SK-N-SH treated with all-trans-retinoic acid at 6 μM for 48 hours (cell line): ENCODE results near the gene THSD4.

Experiments
- ATAC-seq: fragments of 200-7000 bp; cut with Tn5 transposase; 3 replicates; pipeline ENCODE4 v1.9.1; 2020; ENCODE audit warnings: mild to moderate bottlenecking, moderate library complexity
- ARNTL ChIP-seq: fragments of 450-650 bp; formaldehyde crosslinking; IDR thresholded peaks from 2 replicates; pipeline ENCODE4 v1.5.0; 2020; ENCODE audit warnings: low read depth, mild to moderate bottlenecking, moderate library complexity, borderline replicate concordance
- BACH2 ChIP-seq: fragments of 250-450 bp; sonication (Bioruptor Pico); IDR thresholded peaks from 2 replicates; pipeline ENCODE4 v1.9.0; 2021; ENCODE audit warnings: mild to moderate bottlenecking, borderline replicate concordance
- CSDC2 ChIP-seq: fragments of 250-450 bp; sonication (Bioruptor Pico); IDR thresholded peaks from 2 replicates; pipeline ENCODE4 v1.5.0; 2020; ENCODE audit warnings: mild to moderate bottlenecking, moderate library complexity
- GLIS3 ChIP-seq: fragments of 250-450 bp; sonication (Bioruptor Pico); IDR thresholded peaks from 2 replicates; pipeline ENCODE4 v1.5.0; 2020; ENCODE audit warnings: mild to moderate bottlenecking, moderate library complexity
- OSR1 ChIP-seq: fragments of 250-450 bp; sonication (Bioruptor Pico); IDR thresholded peaks from 2 replicates; pipeline ENCODE4 v1.8.0; 2022; ENCODE audit warnings: moderate library complexity, mild to moderate bottlenecking, inconsistent platforms
- PPARA ChIP-seq: fragments of 250-450 bp; sonication (Bioruptor Pico); IDR thresholded peaks from 2 replicates; pipeline ENCODE4 v1.5.0; 2020; ENCODE audit warnings: mild to moderate bottlenecking, borderline replicate concordance
- RARB ChIP-seq: fragments of 250-450 bp; sonication (Bioruptor Pico); IDR thresholded peaks from 2 replicates; pipeline ENCODE4 v1.8.0; 2021; ENCODE audit warnings: mild to moderate bottlenecking, moderate library complexity
- TCF4 ChIP-seq: fragments of 250-450 bp; sonication (Bioruptor Pico); IDR thresholded peaks from 2 replicates; pipeline ENCODE4 v1.8.0; 2021; ENCODE audit warnings: mild to moderate bottlenecking, moderate library complexity, borderline replicate concordance
- TOX ChIP-seq: fragments of 250-450 bp; sonication (Bioruptor Pico); IDR thresholded peaks from 2 replicates; pipeline ENCODE4 v1.8.0; 2021; ENCODE audit warnings: mild to moderate bottlenecking, moderate library complexity, borderline replicate concordance
- ZC3H10 ChIP-seq: fragments of 250-450 bp; sonication (Bioruptor Pico); IDR thresholded peaks from 2 replicates; pipeline ENCODE4 v1.5.1; 2021; ENCODE audit warnings: mild to moderate bottlenecking, moderate library complexity
- ZFP3 ChIP-seq: fragments of 250-450 bp; sonication (Bioruptor Pico); IDR thresholded peaks from 2 replicates; pipeline ENCODE4 v1.5.0; 2020; ENCODE audit warnings: mild to moderate bottlenecking, moderate library complexity
- ZFP30 ChIP-seq: fragments of 450-650 bp; formaldehyde crosslinking; IDR thresholded peaks from 2 replicates; pipeline ENCODE4 v1.5.0; 2022; ENCODE audit warnings: mild to moderate bottlenecking, moderate library complexity
- ZNF565 ChIP-seq: fragments of 450-650 bp; formaldehyde crosslinking; conservative IDR thresholded peaks from 2 replicates; pipeline ENCODE4 v1.5.0; 2020; ENCODE audit warnings: low read depth, mild to moderate bottlenecking, moderate library complexity
- ZNF70 ChIP-seq: fragments of 450-650 bp; formaldehyde crosslinking; IDR thresholded peaks from 2 replicates; pipeline ENCODE4 v1.5.0; 2020; ENCODE audit warnings: mild to moderate bottlenecking, moderate library complexity
- ZNF8 ChIP-seq: fragments of 450-650 bp; formaldehyde crosslinking; IDR thresholded peaks from 2 replicates; pipeline ENCODE4 v1.5.0; 2020; ENCODE audit warnings: mild to moderate bottlenecking, moderate library complexity
- TF ChIP-seq, protein P1 (sequence below): fragments of 250-450 bp; sonication (Bioruptor Pico); IDR thresholded peaks from 2 replicates; pipeline ENCODE4 v1.5.1; 2021; ENCODE audit warnings: mild to moderate bottlenecking, moderate library complexity
- TF ChIP-seq, protein P2 (sequence below): fragments of 250-450 bp; sonication (Bioruptor Pico); IDR thresholded peaks from 2 replicates; pipeline ENCODE4 v1.8.0; 2021; ENCODE audit warnings: low read depth, mild to moderate bottlenecking, moderate library complexity, borderline replicate concordance
- TF ChIP-seq, protein P3 (sequence below): fragments of 250-450 bp; sonication (Bioruptor Pico); IDR thresholded peaks from 2 replicates; pipeline ENCODE4 v1.5.0; 2020; ENCODE audit warnings: mild to moderate bottlenecking, moderate library complexity
- TF ChIP-seq, protein P4 (sequence below): fragments of 250-450 bp; sonication (Bioruptor Pico); IDR thresholded peaks from 2 replicates; pipeline ENCODE4 v1.5.1; 2020; ENCODE audit warnings: low read depth, mild to moderate bottlenecking, moderate library complexity

THSD4 gene

DNA sequence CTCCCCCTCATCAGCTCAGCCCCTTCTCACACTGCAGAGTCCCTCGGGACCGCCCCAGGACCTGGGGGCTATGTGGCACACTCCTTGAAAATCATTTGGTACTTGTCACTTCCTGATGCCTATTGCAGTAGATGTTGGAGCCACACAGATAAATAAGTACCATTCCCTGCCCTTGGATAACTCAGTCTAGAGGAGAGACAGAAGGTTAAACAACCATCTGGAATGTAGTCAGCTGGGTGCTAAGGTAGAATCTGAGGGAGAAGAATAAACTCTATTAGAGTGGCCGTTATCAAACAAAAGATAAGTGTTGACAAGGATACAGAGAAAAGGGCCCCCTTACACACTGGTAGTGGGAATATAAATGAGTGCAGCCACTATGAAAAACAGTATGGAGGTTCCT is 582.8 kb downstream of the THSD4 start:
- no peak for ATAC-seq
- TF ChIP-seq ZNF565 (CRISPR knock-in tag), result no peak
- TF ChIP-seq GLIS3 (CRISPR knock-in tag), result no peak
- no peak for TF ChIP-seq ARNTL (CRISPR knock-in tag)
- TF ChIP-seq TCF4 (CRISPR knock-in tag), result no peak
- no peak for TF ChIP-seq ZC3H10
- TF ChIP-seq BACH2 (CRISPR knock-in tag), result no peak
- TF ChIP-seq ZNF8, result no peak
- no peak for TF ChIP-seq ZFP30 (CRISPR knock-in tag)
- TF ChIP-seq, protein P1, sequence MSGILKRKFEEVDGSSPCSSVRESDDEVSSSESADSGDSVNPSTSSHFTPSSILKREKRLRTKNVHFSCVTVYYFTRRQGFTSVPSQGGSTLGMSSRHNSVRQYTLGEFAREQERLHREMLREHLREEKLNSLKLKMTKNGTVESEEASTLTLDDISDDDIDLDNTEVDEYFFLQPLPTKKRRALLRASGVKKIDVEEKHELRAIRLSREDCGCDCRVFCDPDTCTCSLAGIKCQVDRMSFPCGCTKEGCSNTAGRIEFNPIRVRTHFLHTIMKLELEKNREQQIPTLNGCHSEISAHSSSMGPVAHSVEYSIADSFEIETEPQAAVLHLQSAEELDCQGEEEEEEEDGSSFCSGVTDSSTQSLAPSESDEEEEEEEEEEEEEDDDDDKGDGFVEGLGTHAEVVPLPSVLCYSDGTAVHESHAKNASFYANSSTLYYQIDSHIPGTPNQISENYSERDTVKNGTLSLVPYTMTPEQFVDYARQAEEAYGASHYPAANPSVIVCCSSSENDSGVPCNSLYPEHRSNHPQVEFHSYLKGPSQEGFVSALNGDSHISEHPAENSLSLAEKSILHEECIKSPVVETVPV, result no peak
- TF ChIP-seq, protein P2, sequence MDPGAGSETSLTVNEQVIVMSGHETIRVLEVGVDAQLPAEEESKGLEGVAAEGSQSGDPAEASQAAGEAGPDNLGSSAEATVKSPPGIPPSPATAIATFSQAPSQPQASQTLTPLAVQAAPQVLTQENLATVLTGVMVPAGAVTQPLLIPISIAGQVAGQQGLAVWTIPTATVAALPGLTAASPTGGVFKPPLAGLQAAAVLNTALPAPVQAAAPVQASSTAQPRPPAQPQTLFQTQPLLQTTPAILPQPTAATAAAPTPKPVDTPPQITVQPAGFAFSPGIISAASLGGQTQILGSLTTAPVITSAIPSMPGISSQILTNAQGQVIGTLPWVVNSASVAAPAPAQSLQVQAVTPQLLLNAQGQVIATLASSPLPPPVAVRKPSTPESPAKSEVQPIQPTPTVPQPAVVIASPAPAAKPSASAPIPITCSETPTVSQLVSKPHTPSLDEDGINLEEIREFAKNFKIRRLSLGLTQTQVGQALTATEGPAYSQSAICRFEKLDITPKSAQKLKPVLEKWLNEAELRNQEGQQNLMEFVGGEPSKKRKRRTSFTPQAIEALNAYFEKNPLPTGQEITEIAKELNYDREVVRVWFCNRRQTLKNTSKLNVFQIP (CRISPR knock-in tag), result no peak
- TF ChIP-seq RARB, result no peak
- TF ChIP-seq, protein P3, sequence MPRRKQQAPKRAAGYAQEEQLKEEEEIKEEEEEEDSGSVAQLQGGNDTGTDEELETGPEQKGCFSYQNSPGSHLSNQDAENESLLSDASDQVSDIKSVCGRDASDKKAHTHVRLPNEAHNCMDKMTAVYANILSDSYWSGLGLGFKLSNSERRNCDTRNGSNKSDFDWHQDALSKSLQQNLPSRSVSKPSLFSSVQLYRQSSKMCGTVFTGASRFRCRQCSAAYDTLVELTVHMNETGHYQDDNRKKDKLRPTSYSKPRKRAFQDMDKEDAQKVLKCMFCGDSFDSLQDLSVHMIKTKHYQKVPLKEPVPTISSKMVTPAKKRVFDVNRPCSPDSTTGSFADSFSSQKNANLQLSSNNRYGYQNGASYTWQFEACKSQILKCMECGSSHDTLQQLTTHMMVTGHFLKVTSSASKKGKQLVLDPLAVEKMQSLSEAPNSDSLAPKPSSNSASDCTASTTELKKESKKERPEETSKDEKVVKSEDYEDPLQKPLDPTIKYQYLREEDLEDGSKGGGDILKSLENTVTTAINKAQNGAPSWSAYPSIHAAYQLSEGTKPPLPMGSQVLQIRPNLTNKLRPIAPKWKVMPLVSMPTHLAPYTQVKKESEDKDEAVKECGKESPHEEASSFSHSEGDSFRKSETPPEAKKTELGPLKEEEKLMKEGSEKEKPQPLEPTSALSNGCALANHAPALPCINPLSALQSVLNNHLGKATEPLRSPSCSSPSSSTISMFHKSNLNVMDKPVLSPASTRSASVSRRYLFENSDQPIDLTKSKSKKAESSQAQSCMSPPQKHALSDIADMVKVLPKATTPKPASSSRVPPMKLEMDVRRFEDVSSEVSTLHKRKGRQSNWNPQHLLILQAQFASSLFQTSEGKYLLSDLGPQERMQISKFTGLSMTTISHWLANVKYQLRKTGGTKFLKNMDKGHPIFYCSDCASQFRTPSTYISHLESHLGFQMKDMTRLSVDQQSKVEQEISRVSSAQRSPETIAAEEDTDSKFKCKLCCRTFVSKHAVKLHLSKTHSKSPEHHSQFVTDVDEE, result no peak
- TF ChIP-seq OSR1 (CRISPR knock-in tag), result no peak
- TF ChIP-seq, protein P4, sequence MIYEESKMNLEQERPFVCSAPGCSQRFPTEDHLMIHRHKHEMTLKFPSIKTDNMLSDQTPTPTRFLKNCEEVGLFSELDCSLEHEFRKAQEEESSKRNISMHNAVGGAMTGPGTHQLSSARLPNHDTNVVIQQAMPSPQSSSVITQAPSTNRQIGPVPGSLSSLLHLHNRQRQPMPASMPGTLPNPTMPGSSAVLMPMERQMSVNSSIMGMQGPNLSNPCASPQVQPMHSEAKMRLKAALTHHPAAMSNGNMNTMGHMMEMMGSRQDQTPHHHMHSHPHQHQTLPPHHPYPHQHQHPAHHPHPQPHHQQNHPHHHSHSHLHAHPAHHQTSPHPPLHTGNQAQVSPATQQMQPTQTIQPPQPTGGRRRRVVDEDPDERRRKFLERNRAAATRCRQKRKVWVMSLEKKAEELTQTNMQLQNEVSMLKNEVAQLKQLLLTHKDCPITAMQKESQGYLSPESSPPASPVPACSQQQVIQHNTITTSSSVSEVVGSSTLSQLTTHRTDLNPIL (CRISPR knock-in tag), result no peak

DNA sequence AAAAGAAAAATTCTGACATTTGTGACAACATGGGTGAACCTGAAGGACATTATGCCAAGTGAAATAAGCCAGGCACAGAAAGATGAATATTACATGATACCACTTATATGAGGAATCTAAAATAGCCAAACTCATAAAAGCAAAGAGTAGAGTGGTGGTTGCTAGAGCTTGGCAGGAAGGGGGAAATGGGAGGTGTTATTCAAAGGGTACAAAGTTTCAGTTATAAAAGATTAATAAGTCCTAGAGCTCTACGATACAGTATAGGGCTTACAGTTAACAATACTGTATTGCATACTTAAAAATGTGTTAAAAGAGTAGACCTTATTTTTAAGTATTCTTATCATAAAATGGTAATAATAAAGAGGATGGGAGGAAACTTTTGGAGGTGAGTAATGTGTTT is 583.5 kb downstream of the THSD4 start:
- no peak for ATAC-seq
- TF ChIP-seq ZNF70 (CRISPR knock-in tag), result no peak
- no peak for TF ChIP-seq CSDC2 (CRISPR knock-in tag)
- TF ChIP-seq ZFP3 (CRISPR knock-in tag), result no peak
- TF ChIP-seq OSR1 (CRISPR knock-in tag), result no peak
- no peak for TF ChIP-seq RARB
- TF ChIP-seq PPARA, result no peak
- no peak for TF ChIP-seq ZC3H10
- TF ChIP-seq, protein P2 (CRISPR knock-in tag), result no peak
- TF ChIP-seq BACH2 (CRISPR knock-in tag), result no peak
- TF ChIP-seq, protein P4 (CRISPR knock-in tag), result no peak
- TF ChIP-seq, all 23 proteins: peak for 0

DNA sequence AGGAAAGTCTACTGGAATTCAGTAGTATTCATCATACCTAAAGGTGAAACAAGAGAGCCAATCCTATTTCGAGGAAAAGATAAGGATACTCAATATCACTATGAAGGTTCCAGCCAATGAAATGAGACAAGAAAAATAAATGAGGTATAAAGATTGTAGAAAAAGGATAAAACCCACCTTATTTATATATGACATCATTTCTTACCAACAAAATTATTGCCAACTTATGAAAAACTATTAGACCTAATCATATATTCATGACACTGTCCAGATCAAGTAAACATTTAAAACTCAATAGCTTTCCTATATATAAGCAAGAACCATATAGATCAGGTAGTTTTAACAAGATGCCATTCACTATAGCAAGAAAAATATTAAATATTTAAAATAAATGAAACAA is 584.7 kb downstream of the THSD4 start:
- ATAC-seq, result no peak
- no peak for TF ChIP-seq TOX (CRISPR knock-in tag)
- no peak for TF ChIP-seq GLIS3 (CRISPR knock-in tag)
- TF ChIP-seq, protein P2 (CRISPR knock-in tag), result no peak
- TF ChIP-seq, protein P4 (CRISPR knock-in tag), result no peak
- no peak for TF ChIP-seq ZFP3 (CRISPR knock-in tag)
- TF ChIP-seq, protein P3, result no peak
- no peak for TF ChIP-seq OSR1 (CRISPR knock-in tag)
- no peak for TF ChIP-seq PPARA
- TF ChIP-seq RARB, result no peak
- no peak for TF ChIP-seq ZNF70 (CRISPR knock-in tag)
